IMR-90 (cell line): ENCODE data around the gene CES2. TPM values are rescaled to one million over a fixed set of nuclear protein-coding genes. Genes with fewer than 3 reads are reported as not detected.

Experiments
- ATAC-seq: fragments of 200-7000 bp; cut with Tn5 transposase; 2 replicates; pipeline ENCODE4 v1.9.1; 2020; ENCODE audit warnings: low read depth, mild to moderate bottlenecking, moderate library complexity
- BruUV-seq: library from RNA; stranded (reverse); fragments of 400-500 nt; replicated peaks from 2 replicates; lab custom pipeline; 2021; lab: Mats Ljungman, UMichigan
- CTCF ChIA-PET: fragments of 300-600 bp; formaldehyde crosslinking; extraction: SDS; loops from one replicate; lab custom pipeline; 2021; ENCODE audit warnings: antibody characterized with exemption; lab: Yijun Ruan, JAX
- POLR2A ChIA-PET: fragments of 300-600 bp; sonication (Branson Sonifier 250); formaldehyde crosslinking; loops from one replicate; lab custom pipeline; 2022; ENCODE audit warnings: antibody characterized with exemption; ENCODE audit not compliant: unreplicated experiment; lab: Charles Lee
- DNase-seq: peaks from one replicate; pipeline ENCODE4 v3.0.0; 2013
- H2AFZ ChIP-seq: replicated peaks from 2 replicates; pipeline ENCODE3; 2013; ENCODE audit warnings: low read length, mild to moderate bottlenecking; ENCODE audit not compliant: poor library complexity
- H2AK5ac ChIP-seq: 2 replicates; pipeline ENCODE4 v1.6.1; 2013; ENCODE audit warnings: low read depth, low read length, inconsistent platforms
- H2AK9ac ChIP-seq: replicated peaks from 2 replicates; pipeline ENCODE3; 2013; ENCODE audit warnings: mild to moderate bottlenecking, low read depth, low read length, moderate library complexity; ENCODE audit not compliant: poor library complexity
- H2BK120ac ChIP-seq: 2 replicates; pipeline ENCODE4 v1.6.1; 2013; ENCODE audit warnings: low read depth, low read length, inconsistent platforms
- H2BK15ac ChIP-seq: 3 replicates; pipeline ENCODE4 v1.6.1; 2013; ENCODE audit warnings: low read depth, low read length, inconsistent platforms
- H2BK20ac ChIP-seq: 2 replicates; pipeline ENCODE4 v1.6.1; 2013; ENCODE audit warnings: low read depth, mild to moderate bottlenecking, inconsistent platforms, low read length, moderate library complexity
- H2BK5ac ChIP-seq: 2 replicates; pipeline ENCODE4 v1.6.1; 2013; ENCODE audit warnings: mild to moderate bottlenecking, low read depth, low read length, inconsistent platforms; ENCODE audit not compliant: poor library complexity, severe bottlenecking
- H3K14ac ChIP-seq: replicated peaks from 2 replicates; pipeline ENCODE4 v1.6.1; 2013; ENCODE audit warnings: low read depth, low read length, inconsistent platforms
- H3K18ac ChIP-seq: 2 replicates; pipeline ENCODE4 v1.6.1; 2013; ENCODE audit warnings: low read depth, low read length, control low read depth
- H3K23ac ChIP-seq: 2 replicates; pipeline ENCODE4 v1.6.1; 2013; ENCODE audit warnings: low read depth, low read length, inconsistent platforms
- H3K27ac ChIP-seq: 2 replicates; pipeline ENCODE4 v1.5.1; 2013; ENCODE audit warnings: mild to moderate bottlenecking, control low read depth, low read length; ENCODE audit not compliant: insufficient read depth
- H3K27me3 ChIP-seq: 2 replicates; pipeline ENCODE4 v1.6.1; 2013; ENCODE audit warnings: low read length; ENCODE audit not compliant: control insufficient read depth, insufficient read depth
- H3K36me3 ChIP-seq: 2 replicates; pipeline ENCODE4 v1.6.1; 2013; ENCODE audit warnings: low read length, mixed read lengths; ENCODE audit not compliant: control insufficient read depth, insufficient read depth
- H3K4ac ChIP-seq: 2 replicates; pipeline ENCODE4 v1.6.1; 2013; ENCODE audit warnings: low read depth, low read length, inconsistent platforms
- H3K4me1 ChIP-seq: 2 replicates; pipeline ENCODE4 v1.6.1; 2013; ENCODE audit warnings: low read length, mixed read lengths; ENCODE audit not compliant: control insufficient read depth, insufficient read depth
- H3K4me2 ChIP-seq: 2 replicates; pipeline ENCODE4 v1.6.1; 2013; ENCODE audit warnings: low read depth, mild to moderate bottlenecking, control low read depth, low read length, moderate library complexity
- H3K4me3 ChIP-seq: 2 replicates; pipeline ENCODE4 v1.5.1; 2013; ENCODE audit warnings: low read depth, mild to moderate bottlenecking, control low read depth, low read length, moderate library complexity; ENCODE audit not compliant: insufficient read depth
- H3K56ac ChIP-seq: 2 replicates; pipeline ENCODE4 v1.6.1; 2013; ENCODE audit warnings: low read length, inconsistent platforms; ENCODE audit not compliant: insufficient read depth; ENCODE audit errors: extremely low read depth
- H3K79me1 ChIP-seq, 2 experiments: 2 replicates each; pipeline ENCODE4 v1.6.1; 2013; ENCODE audit warnings: low read length in 2 of 2, inconsistent platforms in 1 of 2, low read depth in 1 of 2
- H3K9ac ChIP-seq: 2 replicates; pipeline ENCODE4 v1.6.1; 2013; ENCODE audit warnings: low read depth, low read length, control low read depth
- H3K9me1 ChIP-seq: 2 replicates; pipeline ENCODE4 v1.6.1; 2013; ENCODE audit warnings: low read length, inconsistent platforms; ENCODE audit not compliant: insufficient read depth
- H3K9me3 ChIP-seq: 2 replicates; pipeline ENCODE4 v1.6.1; 2013; ENCODE audit warnings: low read length; ENCODE audit not compliant: control insufficient read depth, insufficient read depth
- H4K20me1 ChIP-seq: 2 replicates; pipeline ENCODE4 v1.6.1; 2013; ENCODE audit warnings: low read length, inconsistent platforms; ENCODE audit not compliant: insufficient read depth
- H4K5ac ChIP-seq: 2 replicates; pipeline ENCODE4 v1.6.1; 2013; ENCODE audit warnings: mild to moderate bottlenecking, low read depth, low read length, control low read depth
- H4K8ac ChIP-seq, 2 experiments: 2 replicates each; pipeline ENCODE4 v1.6.1; 2013; ENCODE audit warnings: low read depth in 2 of 2, low read length in 2 of 2, control low read depth in 1 of 2, inconsistent platforms in 1 of 2
- H4K91ac ChIP-seq: 2 replicates; pipeline ENCODE4 v1.6.1; 2013; ENCODE audit warnings: low read depth, low read length, inconsistent platforms; ENCODE audit not compliant: insufficient read depth
- BHLHE40 ChIP-seq: fragments of 150-350 bp; IDR thresholded peaks from 2 replicates; pipeline ENCODE4 v1.6.1; 2016; ENCODE audit warnings: mild to moderate bottlenecking, low read depth, low read length
- CEBPB ChIP-seq: IDR thresholded peaks from 2 replicates; pipeline ENCODE4 v1.6.1; 2012; ENCODE audit warnings: low read depth, low read length, improper control_type of control experiment
- FOS ChIP-seq: fragments of 150-350 bp; IDR thresholded peaks from 2 replicates; pipeline ENCODE4 v1.6.1; 2016; ENCODE audit warnings: low read depth, low read length
- MAFK ChIP-seq: IDR thresholded peaks from 2 replicates; pipeline ENCODE4 v1.6.1; 2012; ENCODE audit warnings: low read depth, low read length, improper control_type of control experiment
- MAZ ChIP-seq: IDR thresholded peaks from 2 replicates; pipeline ENCODE4 v1.6.1; 2012; ENCODE audit warnings: low read depth, mild to moderate bottlenecking, low read length, improper control_type of control experiment, moderate library complexity, borderline replicate concordance
- MXI1 ChIP-seq: IDR thresholded peaks from 2 replicates; pipeline ENCODE4 v1.6.1; 2012; ENCODE audit warnings: low read depth, mild to moderate bottlenecking, low read length, moderate library complexity, borderline replicate concordance
- NFE2L2 ChIP-seq: fragments of 150-350 bp; IDR thresholded peaks from 2 replicates; pipeline ENCODE4 v1.6.1; 2016; ENCODE audit warnings: low read depth, mild to moderate bottlenecking, low read length
- POLR2A ChIP-seq: IDR thresholded peaks from 2 replicates; pipeline ENCODE4 v1.6.1; 2012; ENCODE audit warnings: mild to moderate bottlenecking, low read depth, low read length
- RAD21 ChIP-seq: IDR thresholded peaks from 2 replicates; pipeline ENCODE4 v1.6.1; 2012; ENCODE audit warnings: low read length, improper control_type of control experiment
- RCOR1 ChIP-seq: IDR thresholded peaks from 2 replicates; pipeline ENCODE4 v1.6.1; 2012; ENCODE audit warnings: mild to moderate bottlenecking, low read length, improper control_type of control experiment; ENCODE audit not compliant: insufficient replicate concordance
- RFX5 ChIP-seq: IDR thresholded peaks from 2 replicates; pipeline ENCODE4 v1.8.0; 2012; ENCODE audit warnings: low read depth, mild to moderate bottlenecking, low read length, moderate library complexity
- SMC3 ChIP-seq: fragments of 150-350 bp; IDR thresholded peaks from 2 replicates; pipeline ENCODE4 v1.6.1; 2016; ENCODE audit warnings: low read depth, mild to moderate bottlenecking, antibody characterized with exemption, low read length, moderate library complexity
- USF2 ChIP-seq: fragments of 150-350 bp; IDR thresholded peaks from 2 replicates; pipeline ENCODE4 v1.6.1; 2017; ENCODE audit warnings: mild to moderate bottlenecking, antibody characterized with exemption, low read length, low read depth
- WGBS, 2 experiments: methylation state at CpG; one replicate each; pipeline versions ENCODE4 v1.1.5 to v1.1.7; 2013; ENCODE audit warnings: missing lambda C conversion rate in 2 of 2; ENCODE audit not compliant: insufficient read length in 1 of 2; ENCODE audit errors: extremely low coverage in 2 of 2; 5-methylcytosine and 5-hydroxymethylcytosine counted together
- dilution Hi-C: fragments of 300-500 bp; cut with HindIII; formaldehyde crosslinking; loops from one replicate; pipeline ENCODE4 v1.14.3; 2018; ENCODE audit warnings: low sequenced_read_pairs; ENCODE audit not compliant: unreplicated experiment
- in situ Hi-C: fragments of 300-500 bp; cut with MboI; formaldehyde crosslinking; loops from 3 replicates; pipeline ENCODE4 v1.14.3; 2019; ENCODE audit warnings: low sequenced_read_pairs, inconsistent platforms, mixed read lengths
- intact Hi-C: fragments of 100-400 bp; cut with micrococcal nuclease; formaldehyde crosslinking; loops from 2 replicates; pipeline ENCODE4 v1.10.0; 2022
- polyA plus RNA-seq, 3 experiments: library from polyadenylated mRNA; depleted of rRNA; stranded (reverse); fragments of >200 nt; gene quantifications; 2 replicates each; pipeline ENCODE4 v1.2.3, GENCODE V29; 2012; ENCODE audit warnings: low replicate concordance in 1 of 3
- total RNA-seq: library from RNA; depleted of rRNA; stranded (reverse); fragments of >200 nt; gene quantifications from 2 replicates; pipeline ENCODE4 v1.2.3, GENCODE V29; 2012
- TF ChIP-seq, protein P1 (sequence below): fragments of 150-350 bp; IDR thresholded peaks from 2 replicates; pipeline ENCODE4 v1.6.1; 2016; ENCODE audit warnings: low read depth, mild to moderate bottlenecking, low read length, moderate library complexity, borderline replicate concordance

Gene CES2
- total and polyA plus RNA-seq, 2 of the 4 experiments (the other 2 are of a cell fraction) = 15.1 to 23.2 TPM

DNA sequence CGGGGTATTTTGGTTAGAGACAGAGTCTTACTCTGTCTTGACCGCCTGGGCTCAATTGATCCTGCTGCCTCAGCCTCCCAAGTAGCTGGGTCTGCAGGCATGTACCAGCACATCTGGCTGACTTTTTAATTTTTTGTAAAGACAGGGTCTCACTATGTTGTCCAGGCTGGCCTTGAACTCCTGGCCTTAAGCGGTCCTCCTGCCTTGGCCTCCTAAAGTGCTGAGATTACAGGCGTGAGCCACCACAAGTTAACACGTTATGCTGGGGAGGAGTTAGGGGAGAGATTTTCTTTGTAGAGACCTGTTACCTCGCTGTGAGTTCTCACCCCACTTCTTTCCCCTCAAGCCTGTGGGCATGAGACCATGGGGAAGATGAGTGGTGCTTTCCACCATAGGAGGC, 51.2 kb downstream of the CES2 start:
- DNase-seq = no peak
- H3K79me1 ChIP-seq = no peaks in the 10 kb centered on the region
- H3K27ac ChIP-seq = no peak overlapping the region
- no peak overlapping the region for H3K23ac ChIP-seq
- no peak overlapping the region for H4K8ac ChIP-seq
- no peak overlapping the region for H2BK20ac ChIP-seq
- H2BK5ac ChIP-seq = no peak overlapping the region
- H4K5ac ChIP-seq = no peak overlapping the region
- dilution Hi-C loops = no loop called here
- H3K9ac ChIP-seq = no peak overlapping the region
- ChIA-PET POLR2A (no interaction called here), CTCF (no interaction called here)
- no peak overlapping the region for H3K14ac ChIP-seq
- intact Hi-C loops = no loop called here
- H3K18ac ChIP-seq = no peak overlapping the region
- no peak overlapping the region for H3K4me3 ChIP-seq
- H4K20me1 ChIP-seq = no peaks in the 10 kb centered on the region
- H2AK9ac ChIP-seq = no peak overlapping the region
- no peak overlapping the region for H4K91ac ChIP-seq
- H3K9me3 ChIP-seq = no peaks in the 10 kb centered on the region
- no peak overlapping the region for H3K4ac ChIP-seq
- TF ChIP-seq FOS = no peak
- TF ChIP-seq NFE2L2 = no peak
- TF ChIP-seq RFX5 = no peak
- TF ChIP-seq CEBPB = no peak
- TF ChIP-seq USF2 = no peak
- no peak for TF ChIP-seq MAFK
- no peak for TF ChIP-seq RAD21
- no peak for TF ChIP-seq MAZ
- no peak for TF ChIP-seq BHLHE40
- TF ChIP-seq, protein P1, sequence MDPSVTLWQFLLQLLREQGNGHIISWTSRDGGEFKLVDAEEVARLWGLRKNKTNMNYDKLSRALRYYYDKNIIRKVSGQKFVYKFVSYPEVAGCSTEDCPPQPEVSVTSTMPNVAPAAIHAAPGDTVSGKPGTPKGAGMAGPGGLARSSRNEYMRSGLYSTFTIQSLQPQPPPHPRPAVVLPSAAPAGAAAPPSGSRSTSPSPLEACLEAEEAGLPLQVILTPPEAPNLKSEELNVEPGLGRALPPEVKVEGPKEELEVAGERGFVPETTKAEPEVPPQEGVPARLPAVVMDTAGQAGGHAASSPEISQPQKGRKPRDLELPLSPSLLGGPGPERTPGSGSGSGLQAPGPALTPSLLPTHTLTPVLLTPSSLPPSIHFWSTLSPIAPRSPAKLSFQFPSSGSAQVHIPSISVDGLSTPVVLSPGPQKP = no peak
- no peak for TF ChIP-seq MXI1
- TF ChIP-seq RCOR1 = no peak
- TF ChIP-seq SMC3 = no peak
- no peak for TF ChIP-seq POLR2A
- no TSS peak for BruUV-seq
- no peak overlapping the region for H2AFZ ChIP-seq
- H3K36me3 ChIP-seq = no peaks in the 10 kb centered on the region
- peaks cover 4% of the 10 kb centered on the region; the same call in 1 of the 2 replicates for H3K9me1 ChIP-seq
- ATAC-seq = no peak
- no peak overlapping the region for H3K4me2 ChIP-seq
- no peak overlapping the region for H3K56ac ChIP-seq
- 0 out of 2 replicates have a peak, but pooled peaks cover 2% of the 10 kb centered on the region for H3K27me3 ChIP-seq
- WGBS, 2 experiments = 83% methylated on average over 2 of the region's 6 CpGs; no CpG with 5 or more reads in 1 of the 2 experiments
- H2AK5ac ChIP-seq = no peak overlapping the region
- peaks cover 4% of the 10 kb centered on the region for H3K4me1 ChIP-seq
- no peak overlapping the region for H2BK120ac ChIP-seq
- in situ Hi-C loops = no loop called here
- H2BK15ac ChIP-seq = no peak overlapping the region
